HG03045 (cell line): Measurements from ENCODE around the gene CHAF1B.

Experiments used
- ATAC-seq: cut with Tn5 transposase; IDR thresholded peaks from one replicate; pipeline ENCODE4 v1.9.1; 2021; ENCODE audit warnings: mild to moderate bottlenecking, moderate library complexity; ENCODE audit not compliant: unreplicated experiment

The CHAF1B gene

DNA sequence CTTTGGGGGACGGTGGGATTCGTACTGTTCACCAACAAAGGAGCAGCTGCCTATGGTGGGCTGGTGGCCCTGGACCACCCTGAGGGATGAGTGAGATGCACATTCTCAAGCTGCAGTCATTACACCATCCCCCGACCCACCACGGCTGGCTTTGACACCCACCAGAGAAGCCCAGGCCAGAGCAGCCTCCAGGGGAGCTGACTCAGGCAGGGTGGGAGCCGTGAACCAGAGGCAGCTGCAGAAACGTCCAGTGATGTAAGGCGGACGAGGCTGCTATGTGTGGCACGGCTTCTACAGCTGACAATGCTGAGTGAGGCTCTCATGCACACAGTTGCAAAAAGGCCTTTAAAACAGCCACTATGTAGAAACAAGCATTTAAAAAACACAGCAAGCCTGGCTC is 40.1 kb downstream of the CHAF1B start:
- no peak for ATAC-seq

DNA sequence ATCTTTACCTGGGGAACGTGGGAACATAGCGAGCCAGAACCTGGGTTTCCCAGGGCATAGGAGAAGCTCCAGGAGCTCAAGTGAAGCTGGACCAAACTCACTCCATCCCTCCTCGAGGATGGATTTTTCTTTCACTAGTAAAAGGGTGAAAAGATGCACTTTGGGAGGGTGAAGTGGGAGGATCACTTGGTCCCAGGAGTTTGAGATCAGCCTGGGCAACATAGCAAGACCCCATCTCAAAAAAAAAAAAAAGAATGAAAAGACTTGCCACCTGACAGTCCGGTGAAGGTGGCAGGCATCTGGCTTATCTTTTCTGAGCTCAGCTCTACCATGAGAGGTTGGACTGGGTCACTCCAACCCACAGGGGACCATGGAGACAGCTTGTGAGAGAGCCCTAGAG is 42.3 kb downstream of the CHAF1B start:
- no peak for ATAC-seq

DNA sequence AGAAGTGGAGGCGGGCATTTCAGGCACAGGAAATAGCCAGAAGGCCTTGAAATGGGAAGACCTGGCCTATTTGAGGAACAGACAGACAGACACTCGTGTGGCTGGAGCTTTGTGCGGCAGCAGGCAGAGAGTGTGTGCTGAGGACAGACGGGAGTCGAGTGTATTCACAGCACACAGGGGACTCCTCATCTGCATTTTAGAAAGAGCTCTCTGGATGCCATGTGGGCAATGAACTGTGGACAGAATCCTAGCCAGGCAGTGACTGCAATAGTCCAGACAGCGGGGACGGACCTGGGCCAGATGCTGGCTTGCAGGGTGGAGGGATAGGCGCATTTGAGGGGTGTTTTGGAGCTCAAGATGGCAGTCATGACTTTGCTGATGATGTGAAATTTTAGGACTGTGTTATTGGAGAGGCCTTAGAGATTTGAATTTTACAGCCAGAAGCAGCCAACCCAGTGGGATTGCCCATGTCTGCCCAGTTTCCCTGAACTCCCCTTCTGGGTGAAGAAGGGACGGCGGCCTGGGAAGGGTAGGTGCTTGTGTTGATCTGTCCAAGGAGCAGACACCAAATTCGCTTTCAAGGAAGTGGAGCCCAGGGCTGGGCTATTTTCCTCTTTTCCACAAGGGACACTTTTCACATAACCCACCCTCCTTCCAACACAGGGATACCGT is 43.7 kb downstream of the CHAF1B start:
- no peak for ATAC-seq

DNA sequence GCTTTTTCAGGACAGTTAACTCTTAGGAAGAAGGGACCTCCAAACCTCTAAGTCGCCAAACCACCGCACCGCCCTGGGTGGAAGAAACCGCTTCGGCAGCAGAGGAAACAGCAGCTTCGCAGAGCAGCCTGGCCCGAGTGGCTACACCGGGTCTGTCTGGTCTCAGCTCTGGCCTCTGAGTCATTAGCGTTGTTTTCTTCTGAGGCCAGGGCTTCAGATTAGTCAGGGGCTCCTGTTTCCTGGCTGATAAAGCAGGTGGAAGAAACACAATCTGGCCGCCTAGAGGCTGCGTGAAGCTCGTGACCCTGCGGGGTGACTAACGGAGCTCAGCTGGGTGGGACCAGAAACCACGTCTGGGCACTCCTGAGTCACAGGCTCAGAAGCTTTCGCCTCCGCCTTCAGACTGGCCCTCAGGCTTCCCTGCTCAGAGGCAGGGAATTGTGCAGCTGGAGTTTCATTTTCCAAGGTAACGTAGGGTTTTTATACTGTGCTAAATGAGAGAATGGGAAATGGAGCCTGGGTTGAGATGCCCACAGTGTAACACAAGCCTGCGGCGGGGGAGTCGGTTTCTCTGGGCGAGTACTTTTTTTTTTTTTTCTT is 44.9 kb downstream of the CHAF1B start:
- peak; percentile 85 for ATAC-seq

DNA sequence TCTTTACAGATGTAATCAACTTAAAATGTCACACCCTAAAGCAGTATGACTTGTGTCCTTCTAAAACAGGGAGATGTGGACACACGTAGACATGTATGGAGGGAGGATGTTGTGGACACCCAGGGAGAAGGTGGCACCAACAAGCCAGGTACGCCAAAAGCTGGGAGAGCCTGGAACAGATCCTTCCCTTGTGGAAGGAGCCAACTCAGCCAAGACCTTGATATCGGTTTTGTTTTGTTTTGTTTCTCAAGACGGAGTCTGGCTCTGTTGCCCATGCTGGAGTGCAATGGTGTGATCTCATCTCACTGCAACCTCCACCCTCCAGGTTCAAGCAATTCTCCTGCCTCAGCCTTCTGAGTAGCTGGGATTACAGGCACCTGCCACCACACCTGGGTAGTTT is 45.6 kb downstream of the CHAF1B start:
- no peak for ATAC-seq

DNA sequence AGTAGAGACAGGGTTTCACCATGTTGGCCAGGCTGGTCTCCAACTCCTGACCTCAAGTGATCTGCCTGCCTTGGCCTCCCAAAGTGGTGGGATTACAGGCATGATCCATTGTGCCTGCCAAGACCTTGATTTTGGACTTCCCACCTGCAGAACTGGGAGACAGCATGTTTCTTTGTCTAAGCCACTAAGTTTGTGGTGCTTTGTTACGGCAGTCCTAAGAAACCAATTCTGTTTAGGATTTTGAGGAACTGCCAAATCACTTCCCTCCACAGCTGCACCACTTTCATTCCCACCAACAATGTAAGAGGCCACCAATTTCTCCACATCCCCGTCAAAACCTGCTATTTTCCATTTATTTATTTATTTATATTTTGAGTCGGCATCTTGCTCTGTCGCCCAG is 46.1 kb downstream of the CHAF1B start:
- ATAC-seq: no peak

DNA sequence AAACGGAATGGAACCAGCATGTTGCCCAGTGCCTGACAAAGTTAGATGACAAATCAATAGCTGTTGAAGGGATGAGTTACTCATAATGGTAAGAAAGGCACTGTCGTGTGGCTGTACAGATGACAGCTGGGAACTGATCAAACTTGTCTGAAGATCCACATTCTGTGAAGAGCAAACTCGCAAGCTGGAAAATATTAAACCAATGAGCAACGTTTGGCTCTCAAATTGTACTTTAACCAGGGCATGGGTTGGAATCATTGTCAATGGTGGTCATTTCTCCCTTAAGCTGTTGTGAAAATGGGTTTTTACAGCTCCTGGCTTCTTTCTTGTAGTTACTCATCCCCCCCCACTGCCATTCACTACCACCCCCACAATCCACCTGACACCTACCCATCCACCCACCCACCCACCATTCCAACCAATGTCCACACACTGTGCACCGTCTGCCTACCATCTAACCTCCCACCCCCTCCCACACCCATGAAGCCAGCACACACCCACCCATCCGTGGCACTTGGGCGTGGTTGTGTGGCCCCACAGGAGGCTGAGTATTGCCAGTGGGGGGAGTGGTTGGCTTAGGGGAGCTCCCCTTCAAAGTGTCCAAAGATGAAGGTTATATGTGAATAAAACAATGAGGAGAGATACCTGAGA is 48.0 kb downstream of the CHAF1B start:
- no peak for ATAC-seq

DNA sequence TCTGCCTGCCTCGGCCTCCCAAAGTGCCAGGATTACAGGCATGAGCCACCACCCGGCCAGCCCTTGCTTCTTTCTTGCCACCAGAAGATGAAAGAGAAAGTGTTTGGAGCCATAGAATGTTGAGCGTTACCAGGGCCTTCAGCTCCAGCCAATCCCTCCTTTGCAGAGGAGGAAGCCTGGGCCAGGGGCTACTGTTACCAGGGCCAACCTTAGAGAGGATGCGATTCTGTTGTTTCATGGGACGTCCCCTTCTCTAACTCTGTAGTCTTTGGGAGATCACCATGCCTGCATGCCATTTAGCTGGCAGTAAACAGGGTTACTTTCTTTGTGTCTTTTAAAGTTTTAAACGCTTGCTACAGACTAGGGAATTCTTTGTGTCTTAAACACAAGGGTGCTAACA is 49.0 kb downstream of the CHAF1B start:
- no peak for ATAC-seq

DNA sequence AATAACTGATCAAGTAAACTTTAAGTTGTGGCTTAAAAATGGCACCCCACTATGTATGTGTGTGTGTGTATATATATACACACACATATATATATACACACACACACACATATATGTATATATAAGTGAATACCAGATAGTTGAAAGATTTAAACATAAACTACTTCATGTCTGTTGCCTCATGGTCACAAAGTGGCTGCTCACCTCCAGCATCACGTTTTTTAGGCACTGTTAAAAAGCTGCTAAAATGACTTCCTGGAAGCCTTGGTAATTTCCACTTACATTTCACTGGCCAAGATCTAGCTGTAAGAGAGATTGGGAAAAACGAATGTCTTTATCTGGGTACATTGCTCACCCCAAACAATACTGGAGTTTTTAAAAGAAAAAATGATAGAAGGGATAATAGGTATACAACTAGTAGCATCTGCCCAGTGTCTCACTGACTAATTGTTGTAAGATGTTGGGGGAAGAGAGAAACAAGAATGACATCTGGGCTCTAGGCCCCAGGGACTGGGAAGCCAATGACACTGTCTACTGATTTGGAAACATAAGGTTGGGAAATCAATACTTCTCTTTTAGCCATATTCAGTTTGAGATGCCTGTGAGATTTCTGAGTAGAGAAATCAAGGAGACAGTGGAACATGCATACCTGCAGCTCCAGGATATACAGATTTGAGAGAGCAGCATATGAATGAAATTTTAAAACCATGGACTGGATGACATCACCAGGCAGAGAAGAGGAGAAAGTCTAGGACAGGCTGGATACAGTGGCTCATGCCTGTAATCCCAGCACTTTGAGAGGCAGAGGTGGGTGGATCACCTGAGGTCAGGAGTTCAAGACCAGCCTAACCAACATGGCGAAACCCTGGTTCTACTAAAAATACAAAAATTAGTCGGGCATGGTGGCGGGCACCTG is 51.9 kb downstream of the CHAF1B start:
- no peak for ATAC-seq

DNA sequence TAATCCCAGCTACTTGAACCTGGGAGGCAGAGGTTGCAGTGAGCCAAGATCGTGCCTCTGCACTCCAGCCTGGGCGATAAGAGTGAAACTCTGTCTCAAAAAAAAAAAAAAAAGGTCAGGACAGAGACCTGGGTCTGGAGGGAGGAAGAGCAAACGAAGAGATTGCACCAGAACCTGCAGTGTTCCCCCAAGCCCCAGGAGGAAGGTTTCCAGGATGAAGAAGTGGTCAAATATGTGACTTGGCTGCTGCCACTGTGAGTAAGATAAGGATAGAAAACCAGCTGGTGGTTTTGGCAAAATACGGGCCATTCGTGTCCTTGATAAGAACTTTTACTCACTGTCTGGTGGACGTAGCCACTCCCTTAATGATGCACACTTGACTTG is 52.5 kb downstream of the CHAF1B start:
- no peak for ATAC-seq

DNA sequence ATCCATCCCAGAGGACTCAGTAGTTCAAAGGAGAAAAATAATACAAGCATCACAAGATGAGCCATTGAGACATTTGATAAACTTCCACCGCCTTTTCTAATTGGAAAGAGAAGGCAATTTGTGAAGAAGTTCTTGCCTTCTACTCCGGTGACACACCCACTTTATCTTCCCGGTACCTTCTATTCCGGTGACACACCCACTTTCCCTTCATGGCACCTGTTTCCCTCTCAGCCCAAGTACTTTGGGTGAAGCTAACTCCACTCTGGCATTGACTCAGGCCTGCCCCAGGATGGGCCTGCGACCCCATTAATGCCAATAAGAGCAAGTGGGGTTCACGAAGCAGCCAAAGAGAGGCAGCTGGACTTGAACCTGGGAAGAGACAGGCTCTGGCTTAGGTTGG is 56.5 kb downstream of the CHAF1B start:
- ATAC-seq: no peak

DNA sequence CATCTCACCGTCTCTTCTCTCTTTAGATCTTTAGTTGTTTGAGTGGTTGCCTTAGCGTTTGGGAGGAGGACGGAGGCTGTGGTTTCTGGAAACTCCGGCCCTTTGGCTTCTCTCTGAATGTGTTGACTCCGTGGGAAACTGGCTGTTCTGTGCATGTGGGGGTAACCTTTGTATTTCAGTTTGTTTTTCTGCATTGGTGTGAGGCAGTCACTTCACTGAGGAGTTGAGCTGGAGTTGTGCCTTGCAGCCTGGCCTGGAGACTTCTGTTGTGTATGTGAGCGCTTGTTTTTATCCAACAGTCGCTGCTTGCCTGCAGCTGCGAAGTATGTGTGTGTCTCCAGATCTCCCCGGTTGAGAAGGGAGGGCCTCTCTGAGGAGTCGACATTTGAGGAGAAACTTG is 61.1 kb downstream of the CHAF1B start:
- no peak for ATAC-seq

DNA sequence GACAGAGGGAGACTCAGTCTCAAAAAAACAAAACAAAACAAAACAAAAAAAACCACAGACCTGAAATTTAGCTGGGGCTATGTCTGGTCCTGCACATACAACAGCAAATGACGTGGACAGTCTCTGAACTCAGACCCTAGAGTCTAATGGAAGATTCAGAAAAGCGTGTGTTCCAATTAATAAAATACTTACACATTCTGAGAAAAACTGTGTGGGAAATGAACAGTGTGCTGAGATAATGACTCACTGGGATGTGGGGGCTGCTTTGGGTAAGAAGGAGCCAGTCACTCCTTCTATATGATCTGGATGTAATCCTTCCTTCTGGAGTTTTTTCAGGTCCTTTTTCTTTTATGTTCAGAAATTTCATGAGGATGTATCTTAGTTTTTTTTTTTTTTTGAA is 65.3 kb downstream of the CHAF1B start:
- ATAC-seq: no peak

DNA sequence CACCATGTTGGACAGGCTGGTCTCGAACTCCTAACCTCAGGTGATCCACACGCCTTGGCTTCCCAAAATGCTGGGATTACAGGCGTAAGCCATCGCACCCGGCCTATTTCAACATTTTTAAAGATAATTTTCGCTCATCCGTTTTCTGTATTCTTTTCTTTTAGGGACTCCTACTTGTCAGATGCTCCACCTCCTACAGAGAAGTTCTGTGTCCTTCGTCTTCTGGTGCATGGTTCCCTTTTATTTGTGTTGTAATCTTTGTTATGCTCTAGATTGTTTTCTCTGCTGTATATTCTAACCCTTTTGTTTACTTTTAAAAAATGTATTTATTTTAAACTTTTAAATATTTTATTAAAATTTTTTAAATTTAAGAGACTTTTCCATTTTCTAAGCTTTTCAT is 66.3 kb downstream of the CHAF1B start:
- no peak for ATAC-seq

DNA sequence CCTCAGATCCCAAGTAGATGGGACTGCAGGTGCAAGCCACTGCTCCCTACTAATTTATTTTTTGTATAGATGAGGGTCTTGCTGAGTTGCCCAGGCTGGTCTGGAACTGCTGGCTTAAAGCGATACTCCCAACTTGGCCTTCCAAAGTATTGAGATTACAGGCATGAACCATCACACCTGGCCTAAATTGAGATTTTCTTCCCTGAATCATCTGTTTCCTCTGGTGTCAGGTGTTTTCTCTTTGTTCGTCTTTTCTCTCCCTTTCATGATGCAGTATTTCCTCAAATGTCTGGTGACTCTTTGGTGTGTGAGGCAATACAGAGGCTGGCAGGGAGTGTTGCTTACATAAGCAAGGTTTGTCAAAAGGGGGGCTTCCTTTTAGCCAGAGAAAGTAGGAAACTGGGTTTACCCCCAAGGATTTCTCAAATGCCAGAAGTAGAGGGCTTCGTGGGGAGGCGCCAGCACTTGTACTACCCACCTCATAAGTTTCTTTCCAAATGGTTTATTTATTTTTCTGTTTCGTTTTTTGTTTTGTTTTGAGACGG is 67.2 kb downstream of the CHAF1B start:
- no peak for ATAC-seq

DNA sequence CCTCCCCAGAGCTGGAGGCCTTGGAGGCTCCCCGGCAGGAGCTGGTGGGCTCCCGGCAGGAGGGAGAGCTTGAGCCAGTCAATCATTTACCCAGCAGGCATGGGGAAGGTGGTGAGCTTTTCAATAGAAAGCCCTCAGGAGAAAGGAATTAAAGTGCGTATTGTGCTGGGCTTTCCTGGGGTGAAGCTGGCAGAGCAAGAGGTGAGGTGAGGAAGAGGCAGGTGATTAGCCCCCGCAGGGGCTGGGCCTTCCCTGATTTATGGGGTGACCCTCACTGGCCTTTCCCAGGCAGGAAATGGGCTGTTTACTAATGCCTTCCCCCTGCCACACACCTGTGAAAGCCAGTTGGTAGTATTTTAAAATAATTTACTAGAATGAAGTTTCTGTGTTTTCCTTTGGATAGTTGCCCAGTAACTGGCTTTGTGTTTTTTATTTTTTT is 68.9 kb downstream of the CHAF1B start:
- ATAC-seq: no peak

DNA sequence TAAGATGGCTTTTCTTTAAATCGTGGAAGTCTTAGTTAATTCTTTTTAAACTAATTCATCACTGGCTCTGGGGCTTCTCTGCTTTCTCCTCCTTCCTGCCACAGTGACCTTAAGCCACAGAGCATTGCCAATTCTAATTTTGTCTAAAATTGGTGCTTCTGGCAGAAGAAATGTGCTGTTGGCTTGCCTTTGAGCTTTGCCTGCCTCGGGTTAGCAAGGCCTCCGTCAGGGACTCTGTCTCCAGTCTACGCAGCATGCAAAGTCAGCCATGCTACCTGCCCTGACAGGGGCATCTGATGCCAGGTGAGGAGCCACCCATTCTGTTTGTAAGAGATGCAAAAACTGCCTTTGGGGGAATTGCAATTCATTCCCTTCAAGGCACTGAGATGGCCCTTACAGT is 69.5 kb downstream of the CHAF1B start:
- ATAC-seq: no peak

DNA sequence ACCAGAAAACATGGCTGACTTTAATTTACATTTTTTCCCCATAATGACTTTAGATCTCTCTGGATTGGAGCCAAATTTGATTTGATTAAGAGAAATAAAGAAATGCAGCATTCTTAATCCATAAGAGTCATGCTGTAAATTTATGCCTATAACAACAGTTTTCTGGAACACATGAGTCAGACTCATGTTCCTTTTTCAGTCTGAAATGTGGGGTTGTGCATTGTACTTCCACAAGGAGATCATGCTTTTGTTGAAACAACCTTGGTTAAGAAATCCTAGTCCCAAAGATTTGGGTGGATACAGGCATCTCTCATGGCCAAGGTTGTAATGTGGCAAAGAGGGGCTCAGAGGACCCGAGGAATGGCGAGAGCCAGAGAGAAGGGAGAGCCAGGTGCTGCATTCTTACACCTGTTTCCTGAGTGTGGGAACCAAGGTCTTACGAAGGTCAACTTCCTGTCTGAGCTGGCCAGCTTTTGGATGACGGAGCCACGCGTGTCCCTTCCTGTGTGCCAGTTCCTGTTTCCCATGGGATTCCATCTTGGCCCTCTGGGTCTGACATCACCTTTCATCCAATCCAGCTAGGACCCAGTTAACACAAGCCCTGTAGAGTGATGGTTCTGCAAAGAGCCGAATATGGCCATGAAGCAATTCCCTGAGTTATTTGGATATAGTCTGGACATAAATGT is 71.7 kb downstream of the CHAF1B start:
- ATAC-seq: no peak

DNA sequence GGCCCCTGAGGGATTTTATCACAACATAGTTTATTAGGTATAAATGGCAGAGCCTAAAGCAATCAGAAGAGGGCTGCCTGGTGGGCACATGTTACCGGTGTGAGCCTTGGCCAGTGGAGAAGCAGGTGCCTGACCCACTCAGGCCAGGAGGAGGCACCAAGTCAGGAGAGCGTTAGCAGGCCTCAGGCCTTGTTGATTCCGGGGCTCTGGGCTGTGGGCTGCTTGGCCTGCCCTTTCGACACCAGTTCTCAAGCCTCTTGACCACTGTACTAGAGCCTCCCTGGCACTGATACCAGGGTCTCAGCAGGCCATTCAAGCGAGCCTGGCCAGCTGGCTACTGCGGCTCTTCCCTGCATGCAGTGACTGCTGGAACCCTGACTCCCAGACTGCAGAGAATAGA is 73.9 kb downstream of the CHAF1B start:
- no peak for ATAC-seq

DNA sequence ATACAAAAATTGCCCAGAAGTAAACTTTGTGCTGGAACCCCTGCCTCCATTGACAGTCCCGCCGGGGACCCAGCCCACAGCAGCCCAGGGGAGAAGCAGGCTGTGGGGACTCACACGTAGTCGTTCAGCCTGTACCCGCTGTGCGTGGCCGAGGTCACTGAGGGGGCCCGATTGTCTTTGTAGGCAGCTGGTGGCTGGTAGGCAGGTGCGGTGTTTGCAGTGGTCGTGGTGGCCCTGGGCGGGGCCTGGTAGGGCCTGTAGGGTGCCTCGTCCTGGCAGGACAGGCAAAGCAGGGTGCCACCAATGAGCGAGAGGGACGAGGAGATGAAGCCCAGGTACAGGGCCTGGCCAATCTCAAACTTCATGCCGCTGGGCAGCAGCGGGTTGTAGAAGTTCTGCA is 75.7 kb downstream of the CHAF1B start:
- ATAC-seq: no peak
